IMR-90 (cell line): Measurements from ENCODE around the gene ETS1. TPM values are rescaled to one million over a fixed set of nuclear protein-coding genes. Genes with fewer than 3 reads are reported as not detected.

Experiments used
- ATAC-seq: fragments of 200-7000 bp; cut with Tn5 transposase; 2 replicates; pipeline ENCODE4 v1.9.1; 2020; ENCODE audit warnings: low read depth, mild to moderate bottlenecking, moderate library complexity
- BruUV-seq: library from RNA; stranded (reverse); fragments of 400-500 nt; replicated peaks from 2 replicates; lab custom pipeline; 2021; lab: Mats Ljungman, UMichigan
- CTCF ChIA-PET: fragments of 300-600 bp; formaldehyde crosslinking; extraction: SDS; loops from one replicate; lab custom pipeline; 2021; ENCODE audit warnings: antibody characterized with exemption; lab: Yijun Ruan, JAX
- POLR2A ChIA-PET: fragments of 300-600 bp; sonication (Branson Sonifier 250); formaldehyde crosslinking; loops from one replicate; lab custom pipeline; 2022; ENCODE audit warnings: antibody characterized with exemption; ENCODE audit not compliant: unreplicated experiment; lab: Charles Lee
- DNase-seq: peaks from one replicate; pipeline ENCODE4 v3.0.0; 2013
- H2AFZ ChIP-seq: replicated peaks from 2 replicates; pipeline ENCODE3; 2013; ENCODE audit warnings: low read length, mild to moderate bottlenecking; ENCODE audit not compliant: poor library complexity
- H2AK5ac ChIP-seq: 2 replicates; pipeline ENCODE4 v1.6.1; 2013; ENCODE audit warnings: low read depth, low read length, inconsistent platforms
- H2AK9ac ChIP-seq: replicated peaks from 2 replicates; pipeline ENCODE3; 2013; ENCODE audit warnings: mild to moderate bottlenecking, low read depth, low read length, moderate library complexity; ENCODE audit not compliant: poor library complexity
- H2BK120ac ChIP-seq: 2 replicates; pipeline ENCODE4 v1.6.1; 2013; ENCODE audit warnings: low read depth, low read length, inconsistent platforms
- H2BK15ac ChIP-seq: 3 replicates; pipeline ENCODE4 v1.6.1; 2013; ENCODE audit warnings: low read depth, low read length, inconsistent platforms
- H2BK20ac ChIP-seq: 2 replicates; pipeline ENCODE4 v1.6.1; 2013; ENCODE audit warnings: low read depth, mild to moderate bottlenecking, inconsistent platforms, low read length, moderate library complexity
- H2BK5ac ChIP-seq: 2 replicates; pipeline ENCODE4 v1.6.1; 2013; ENCODE audit warnings: mild to moderate bottlenecking, low read depth, low read length, inconsistent platforms; ENCODE audit not compliant: poor library complexity, severe bottlenecking
- H3K14ac ChIP-seq: replicated peaks from 2 replicates; pipeline ENCODE4 v1.6.1; 2013; ENCODE audit warnings: low read depth, low read length, inconsistent platforms
- H3K18ac ChIP-seq: 2 replicates; pipeline ENCODE4 v1.6.1; 2013; ENCODE audit warnings: low read depth, low read length, control low read depth
- H3K23ac ChIP-seq: 2 replicates; pipeline ENCODE4 v1.6.1; 2013; ENCODE audit warnings: low read depth, low read length, inconsistent platforms
- H3K27ac ChIP-seq: 2 replicates; pipeline ENCODE4 v1.5.1; 2013; ENCODE audit warnings: mild to moderate bottlenecking, control low read depth, low read length; ENCODE audit not compliant: insufficient read depth
- H3K27me3 ChIP-seq: 2 replicates; pipeline ENCODE4 v1.6.1; 2013; ENCODE audit warnings: low read length; ENCODE audit not compliant: control insufficient read depth, insufficient read depth
- H3K36me3 ChIP-seq: 2 replicates; pipeline ENCODE4 v1.6.1; 2013; ENCODE audit warnings: low read length, mixed read lengths; ENCODE audit not compliant: control insufficient read depth, insufficient read depth
- H3K4ac ChIP-seq: 2 replicates; pipeline ENCODE4 v1.6.1; 2013; ENCODE audit warnings: low read depth, low read length, inconsistent platforms
- H3K4me1 ChIP-seq: 2 replicates; pipeline ENCODE4 v1.6.1; 2013; ENCODE audit warnings: low read length, mixed read lengths; ENCODE audit not compliant: control insufficient read depth, insufficient read depth
- H3K4me2 ChIP-seq: 2 replicates; pipeline ENCODE4 v1.6.1; 2013; ENCODE audit warnings: low read depth, mild to moderate bottlenecking, control low read depth, low read length, moderate library complexity
- H3K4me3 ChIP-seq: 2 replicates; pipeline ENCODE4 v1.5.1; 2013; ENCODE audit warnings: low read depth, mild to moderate bottlenecking, control low read depth, low read length, moderate library complexity; ENCODE audit not compliant: insufficient read depth
- H3K56ac ChIP-seq: 2 replicates; pipeline ENCODE4 v1.6.1; 2013; ENCODE audit warnings: low read length, inconsistent platforms; ENCODE audit not compliant: insufficient read depth; ENCODE audit errors: extremely low read depth
- H3K79me1 ChIP-seq, 2 experiments: 2 replicates each; pipeline ENCODE4 v1.6.1; 2013; ENCODE audit warnings: low read length in 2 of 2, inconsistent platforms in 1 of 2, low read depth in 1 of 2
- H3K9ac ChIP-seq: 2 replicates; pipeline ENCODE4 v1.6.1; 2013; ENCODE audit warnings: low read depth, low read length, control low read depth
- H3K9me1 ChIP-seq: 2 replicates; pipeline ENCODE4 v1.6.1; 2013; ENCODE audit warnings: low read length, inconsistent platforms; ENCODE audit not compliant: insufficient read depth
- H3K9me3 ChIP-seq: 2 replicates; pipeline ENCODE4 v1.6.1; 2013; ENCODE audit warnings: low read length; ENCODE audit not compliant: control insufficient read depth, insufficient read depth
- H4K20me1 ChIP-seq: 2 replicates; pipeline ENCODE4 v1.6.1; 2013; ENCODE audit warnings: low read length, inconsistent platforms; ENCODE audit not compliant: insufficient read depth
- H4K5ac ChIP-seq: 2 replicates; pipeline ENCODE4 v1.6.1; 2013; ENCODE audit warnings: mild to moderate bottlenecking, low read depth, low read length, control low read depth
- H4K8ac ChIP-seq, 2 experiments: 2 replicates each; pipeline ENCODE4 v1.6.1; 2013; ENCODE audit warnings: low read depth in 2 of 2, low read length in 2 of 2, control low read depth in 1 of 2, inconsistent platforms in 1 of 2
- H4K91ac ChIP-seq: 2 replicates; pipeline ENCODE4 v1.6.1; 2013; ENCODE audit warnings: low read depth, low read length, inconsistent platforms; ENCODE audit not compliant: insufficient read depth
- FOS ChIP-seq: fragments of 150-350 bp; IDR thresholded peaks from 2 replicates; pipeline ENCODE4 v1.6.1; 2016; ENCODE audit warnings: low read depth, low read length
- MAFK ChIP-seq: IDR thresholded peaks from 2 replicates; pipeline ENCODE4 v1.6.1; 2012; ENCODE audit warnings: low read depth, low read length, improper control_type of control experiment
- MXI1 ChIP-seq: IDR thresholded peaks from 2 replicates; pipeline ENCODE4 v1.6.1; 2012; ENCODE audit warnings: low read depth, mild to moderate bottlenecking, low read length, moderate library complexity, borderline replicate concordance
- NFE2L2 ChIP-seq: fragments of 150-350 bp; IDR thresholded peaks from 2 replicates; pipeline ENCODE4 v1.6.1; 2016; ENCODE audit warnings: low read depth, mild to moderate bottlenecking, low read length
- POLR2A ChIP-seq: IDR thresholded peaks from 2 replicates; pipeline ENCODE4 v1.6.1; 2012; ENCODE audit warnings: mild to moderate bottlenecking, low read depth, low read length
- WGBS, 2 experiments: methylation state at CpG; one replicate each; pipeline versions ENCODE4 v1.1.5 to v1.1.7; 2013; ENCODE audit warnings: missing lambda C conversion rate in 2 of 2; ENCODE audit not compliant: insufficient read length in 1 of 2; ENCODE audit errors: extremely low coverage in 2 of 2; 5-methylcytosine and 5-hydroxymethylcytosine counted together
- dilution Hi-C: fragments of 300-500 bp; cut with HindIII; formaldehyde crosslinking; loops from one replicate; pipeline ENCODE4 v1.14.3; 2018; ENCODE audit warnings: low sequenced_read_pairs; ENCODE audit not compliant: unreplicated experiment
- in situ Hi-C: fragments of 300-500 bp; cut with MboI; formaldehyde crosslinking; loops from 3 replicates; pipeline ENCODE4 v1.14.3; 2019; ENCODE audit warnings: low sequenced_read_pairs, inconsistent platforms, mixed read lengths
- intact Hi-C: fragments of 100-400 bp; cut with micrococcal nuclease; formaldehyde crosslinking; loops from 2 replicates; pipeline ENCODE4 v1.10.0; 2022
- polyA plus RNA-seq, 3 experiments: library from polyadenylated mRNA; depleted of rRNA; stranded (reverse); fragments of >200 nt; gene quantifications; 2 replicates each; pipeline ENCODE4 v1.2.3, GENCODE V29; 2012; ENCODE audit warnings: low replicate concordance in 1 of 3
- total RNA-seq: library from RNA; depleted of rRNA; stranded (reverse); fragments of >200 nt; gene quantifications from 2 replicates; pipeline ENCODE4 v1.2.3, GENCODE V29; 2012

Gene ETS1
- total and polyA plus RNA-seq, 2 of the 4 experiments (the other 2 are of a cell fraction): 41.2 to 56.3 TPM

- no peak for TF ChIP-seq NFE2L2
- no peak for TF ChIP-seq FOS
Observed at GRCh38 chr11:128513915-128514681, 73.3 kb downstream of the ETS1 start (continued).

- Histone ChIP-seq H2BK5ac (no peak overlapping the region), H3K9me3 (no peaks in the 10 kb centered on the region), H2BK20ac (no peak overlapping the region), H4K20me1 (peaks cover 94% of the 10 kb centered on the region), H3K79me1 (peaks cover 0 to 63% of the 10 kb centered on the region in 2 experiments; a peak in 2 of 4 replicates), H4K5ac (no peak overlapping the region; the same call in 1 of the 2 replicates), H3K27me3 (no peaks in the 10 kb centered on the region), H2AFZ (no peak overlapping the region), H2AK9ac (no peak overlapping the region), H3K4me2 (no peak overlapping the region), H3K27ac (no peak overlapping the region), H2BK15ac (no peak overlapping the region), H3K9ac (no peak overlapping the region), H3K4me1 (peaks cover 28% of the 10 kb centered on the region), H3K9me1 (peaks cover 34% of the 10 kb centered on the region), H3K4me3 (no peak overlapping the region), H4K8ac (no peak overlapping the region), H3K23ac (no peak overlapping the region; the same call in 1 of the 2 replicates), H3K56ac (no peak overlapping the region), H4K91ac (no peak overlapping the region), H2BK120ac (no peak overlapping the region), H3K4ac (no peak overlapping the region), H3K14ac (no peak overlapping the region), H2AK5ac (no peak overlapping the region), H3K36me3 (peaks cover 6% of the 10 kb centered on the region), H3K18ac (no peak overlapping the region)
- POLR2A ChIA-PET: no interaction called here
- BruUV-seq: no TSS peak
- TF ChIP-seq MAFK (no peak), MXI1 (no peak), POLR2A (peak; percentile 40; the same call in 1 of the 2 replicates)
- in situ Hi-C loops: loop anchor here (25.0 kb wide), 1 partner anchor 475 kb away; no protein-coding TSS in a partner anchor
- 96% methylated on average over 9 of the region's 14 CpGs; no CpG with 5 or more reads in 1 of the 2 experiments for WGBS, 2 experiments
- CTCF ChIA-PET: no interaction called here
- no peak for DNase-seq
- no peak for ATAC-seq
- intact Hi-C loops: no loop called here
- dilution Hi-C loops: no loop called here
Observed at GRCh38 chr11:128512474-128512996, 74.8 kb downstream of the ETS1 start.
